Adrenal gland (tissue), 12 donors: ENCODE results near the gene PGAP2. TPM values are rescaled to one million over a fixed set of nuclear protein-coding genes. Genes with fewer than 3 reads are reported as not detected.

ENCODE experiments used
- DNase-seq, 7 donors: peaks; one replicate each; pipeline ENCODE4 v3.0.0-alpha.2; 2019 to 2020
- H3K27ac ChIP-seq, 5 donors: fragments of 200-600 bp; sonication (generic) in 4 of 5; 1 replicate in 3 of 5; 2 replicates in 2 of 5; pipeline versions ENCODE4 v1.5.1 to v1.8.0; 2016 to 2020; ENCODE audit warnings: mild to moderate bottlenecking in 1 of 5
- H3K27me3 ChIP-seq: fragments of 200-600 bp; 2 replicates; pipeline ENCODE4 v1.8.0; 2021
- H3K36me3 ChIP-seq, 2 donors: fragments of 200-600 bp; replicated peaks in 1 of 2; 1 replicate in 1 of 2; 2 replicates in 1 of 2; pipeline versions ENCODE4 v1.5.1 to v1.8.0; 2018 to 2022
- H3K4me1 ChIP-seq, 2 donors: fragments of 200-600 bp; replicated peaks in 1 of 2; 1 replicate in 1 of 2; 2 replicates in 1 of 2; pipeline versions ENCODE4 v1.5.1 to v1.8.0; 2018 to 2021
- H3K4me3 ChIP-seq, 4 donors: fragments of 200-600 bp; sonication (generic) in 3 of 4; one replicate each; pipeline ENCODE4 v1.5.1; 2016 to 2018
- H3K9me3 ChIP-seq, 3 donors: fragments of 200-600 bp; sonication (generic) in 1 of 3; replicated peaks in 1 of 3; 1 replicate in 2 of 3; 2 replicates in 1 of 3; pipeline versions ENCODE4 v1.5.1 to v1.8.0; 2016 to 2021
- POLR2A ChIP-seq, 2 donors: fragments of 450-650 bp; IDR thresholded peaks; one replicate each; pipeline ENCODE4 v1.6.1; 2017; ENCODE audit warnings: antibody characterized with exemption in 2 of 2, mild to moderate bottlenecking in 2 of 2, moderate library complexity in 1 of 2
- WGBS, 4 donors: extraction: QIAGEN DNeasy Blood & Tissue Kit in 2 of 4; methylation state at CpG; one replicate each; pipeline versions ENCODE4 v1.1.5 to v1.1.7; 2013 to 2017; 5-methylcytosine and 5-hydroxymethylcytosine counted together
- intact Hi-C, 2 donors: fragments of 100-400 bp; cut with DNase I; formaldehyde crosslinking; loops; one replicate each; pipeline versions ENCODE4 v1.14.1 to v1.15.0; 2022 to 2023
- polyA plus RNA-seq, 3 donors: library from polyadenylated mRNA; stranded (reverse); fragments of 200-250 nt in 2 of 3; fragments of 350-450 nt in 1 of 3; fragmentation: Illumina TruSeq in 1 of 3; extraction: RNeasy Lipid Tissue Mini Kit (QIAGEN cat#74804) in 1 of 3; gene quantifications; one replicate each; pipeline ENCODE4 v1.2.3, GENCODE V29; 2013 to 2014
- total RNA-seq, 9 donors: library from RNA; depleted of rRNA in 4 of 9; stranded (reverse); fragments of >200 nt in 4 of 9; fragments of 120-200 nt in 1 of 9; fragmentation: NEBNext Ultra II Directional in 1 of 9; extraction: Animal tissue kit (Norgen Biotek cat#: 25700) in 1 of 9; gene quantifications; one replicate each; pipeline versions ENCODE4 v1.1.0 to v1.2.4, GENCODE V29; 2013 to 2023
- TF ChIP-seq, protein P1 (sequence below), 6 experiments: fragments of 450-650 bp in 4 of 6; fragments of 200-600 bp in 2 of 6; sonication (generic) in 1 of 6; IDR thresholded peaks; 1 replicate in 5 of 6; 2 replicates in 1 of 6; pipeline versions ENCODE4 v1.5.1 to v1.8.0; 2016 to 2021; ENCODE audit warnings: antibody characterized with exemption in 6 of 6, mild to moderate bottlenecking in 2 of 6, moderate library complexity in 1 of 6
- donor health status: healthy with polysubstance abuse.
- donor health status: Bipolar disorder and iron deficiency.
- donor health status: DM: yes; HTN: yes; CAD: no.
- donor health status: DM: no; HTN: no; CAD: no.
- donor health status: DM: no; HTN: no; CAD: no.
- donor health status: DM: yes; HTN: yes; CAD: no.

Gene PGAP2
- total and polyA plus RNA-seq, 12 donors = 4.6 to 44.0 (median 19.9) TPM

DNA sequence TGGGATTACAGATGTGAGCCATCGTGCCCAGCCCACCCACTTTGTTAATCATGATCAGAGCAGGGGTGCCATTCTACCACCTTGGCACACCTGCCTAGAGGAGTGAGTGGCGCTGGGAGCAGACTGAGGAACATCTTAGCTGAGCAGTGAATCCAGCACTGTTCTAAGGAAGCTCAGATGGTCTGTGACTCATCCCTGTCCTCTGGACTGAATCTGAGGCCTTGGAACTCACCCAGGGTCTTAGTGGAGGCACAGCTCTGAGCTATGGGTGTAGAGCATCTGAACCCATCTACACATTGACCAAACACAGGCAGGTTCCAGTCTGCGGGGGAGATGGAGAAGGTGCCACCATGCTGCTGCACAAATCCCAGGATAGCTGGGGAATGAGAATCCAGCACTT lies 14.9 kb downstream of the PGAP2 start:
- intact Hi-C loops = no loop called here
- peak; percentile 41 to 67 (median 57) for DNase-seq
- H3K4me1 ChIP-seq = no peaks in the 10 kb centered on the region
- WGBS, 4 donors = 76 to 88% (median 81%) methylated on average over 2 to 3 of the region's 3 CpGs
- H3K36me3 ChIP-seq = peaks cover 0 to 19% of the 10 kb centered on the region in 2 donors
- H3K9me3 ChIP-seq = no peaks in the 10 kb centered on the region
- no peaks in the 10 kb centered on the region for H3K27me3 ChIP-seq
- no peak for TF ChIP-seq POLR2A (IDR thresholded peaks at IDR 0.05)
- TF ChIP-seq, protein P1, sequence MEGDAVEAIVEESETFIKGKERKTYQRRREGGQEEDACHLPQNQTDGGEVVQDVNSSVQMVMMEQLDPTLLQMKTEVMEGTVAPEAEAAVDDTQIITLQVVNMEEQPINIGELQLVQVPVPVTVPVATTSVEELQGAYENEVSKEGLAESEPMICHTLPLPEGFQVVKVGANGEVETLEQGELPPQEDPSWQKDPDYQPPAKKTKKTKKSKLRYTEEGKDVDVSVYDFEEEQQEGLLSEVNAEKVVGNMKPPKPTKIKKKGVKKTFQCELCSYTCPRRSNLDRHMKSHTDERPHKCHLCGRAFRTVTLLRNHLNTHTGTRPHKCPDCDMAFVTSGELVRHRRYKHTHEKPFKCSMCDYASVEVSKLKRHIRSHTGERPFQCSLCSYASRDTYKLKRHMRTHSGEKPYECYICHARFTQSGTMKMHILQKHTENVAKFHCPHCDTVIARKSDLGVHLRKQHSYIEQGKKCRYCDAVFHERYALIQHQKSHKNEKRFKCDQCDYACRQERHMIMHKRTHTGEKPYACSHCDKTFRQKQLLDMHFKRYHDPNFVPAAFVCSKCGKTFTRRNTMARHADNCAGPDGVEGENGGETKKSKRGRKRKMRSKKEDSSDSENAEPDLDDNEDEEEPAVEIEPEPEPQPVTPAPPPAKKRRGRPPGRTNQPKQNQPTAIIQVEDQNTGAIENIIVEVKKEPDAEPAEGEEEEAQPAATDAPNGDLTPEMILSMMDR (IDR thresholded peaks at IDR 0.05) = no peak
- H3K4me3 ChIP-seq = no peak overlapping the region
- no peak overlapping the region for H3K27ac ChIP-seq

DNA sequence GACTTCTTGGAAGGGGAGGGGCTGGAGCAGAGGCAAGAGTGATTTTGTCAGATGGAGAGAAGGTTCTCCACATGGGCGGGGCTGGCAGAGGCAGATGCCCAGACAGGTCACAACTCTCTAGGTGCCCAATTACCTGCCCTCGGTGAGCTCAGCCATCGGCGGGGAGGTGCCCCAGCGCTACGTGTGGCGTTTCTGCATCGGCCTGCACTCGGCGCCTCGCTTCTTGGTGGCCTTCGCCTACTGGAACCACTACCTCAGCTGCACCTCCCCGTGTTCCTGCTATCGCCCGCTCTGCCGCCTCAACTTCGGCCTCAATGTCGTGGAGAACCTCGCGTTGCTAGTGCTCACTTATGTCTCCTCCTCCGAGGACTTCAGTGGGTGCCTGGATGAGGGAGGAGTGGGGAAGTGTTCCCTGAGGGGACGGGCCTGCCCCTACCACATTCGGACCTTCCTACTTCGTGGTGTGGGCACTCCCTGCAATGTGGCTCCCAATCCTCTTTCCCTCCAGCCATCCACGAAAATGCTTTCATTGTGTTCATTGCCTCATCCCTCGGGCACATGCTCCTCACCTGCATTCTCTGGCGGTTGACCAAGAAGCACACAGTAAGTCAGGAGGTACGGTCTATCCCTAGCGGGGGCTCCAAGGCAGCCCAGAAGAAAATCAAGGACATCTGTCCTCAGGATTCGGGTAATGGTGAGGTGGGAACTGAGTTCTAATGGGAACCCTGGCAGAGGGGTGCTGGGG lies 15.6 kb downstream of the PGAP2 start:
- H3K9me3 ChIP-seq = no peaks in the 10 kb centered on the region
- H3K4me1 ChIP-seq = no peaks in the 10 kb centered on the region
- intact Hi-C loops = no loop called here
- TF ChIP-seq, protein P1 (IDR thresholded peaks at IDR 0.05) = no peak
- TF ChIP-seq POLR2A (IDR thresholded peaks at IDR 0.05) = no peak
- H3K36me3 ChIP-seq = peaks cover 0 to 19% of the 10 kb centered on the region in 2 donors
- H3K4me3 ChIP-seq = no peak overlapping the region
- no peak overlapping the region for H3K27ac ChIP-seq
- DNase-seq = no peak
- WGBS, 4 donors = 95 to 97% (median 96%) methylated on average over 27 to 30 of the region's 30 CpGs
- H3K27me3 ChIP-seq = no peaks in the 10 kb centered on the region

DNA sequence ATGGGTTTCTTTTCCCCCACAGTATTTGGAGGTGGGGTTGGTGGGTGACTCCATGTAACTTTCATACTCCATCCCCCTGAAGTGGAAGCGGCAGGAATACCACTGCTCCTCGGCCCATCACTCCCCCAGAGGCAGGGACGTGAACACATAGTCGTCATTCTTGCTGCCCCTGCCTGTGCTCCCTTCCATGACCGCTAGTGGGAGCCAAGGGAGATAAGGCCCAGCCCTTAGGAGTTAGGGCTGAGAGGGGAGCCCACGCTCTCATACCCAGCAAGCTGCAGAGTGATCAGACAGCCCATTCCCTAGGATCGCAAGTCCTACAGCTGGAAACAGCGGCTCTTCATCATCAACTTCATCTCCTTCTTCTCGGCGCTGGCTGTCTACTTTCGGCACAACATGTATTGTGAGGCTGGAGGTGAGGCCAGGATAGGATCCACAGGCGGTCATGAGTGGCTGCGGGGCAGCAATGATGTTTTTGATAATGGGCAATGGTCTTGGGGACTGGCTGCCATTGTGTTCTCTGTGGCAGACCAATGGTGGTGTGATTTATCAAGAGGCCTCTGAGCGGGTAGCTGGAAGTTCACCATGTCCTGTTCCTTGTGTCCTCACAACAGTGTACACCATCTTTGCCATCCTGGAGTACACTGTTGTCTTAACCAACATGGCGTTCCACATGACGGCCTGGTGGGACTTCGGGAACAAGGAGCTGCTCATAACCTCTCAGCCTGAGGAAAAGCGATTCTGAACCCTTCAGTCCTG lies 16.5 kb downstream of the PGAP2 start:
- DNase-seq = peak in 4 of 7 donors; percentile 54 to 78 (median 68)
- H3K36me3 ChIP-seq = peaks cover 0 to 19% of the 10 kb centered on the region in 2 donors

More for the DNA sequence above, 16.5 kb downstream of the PGAP2 start:
- H3K27me3 ChIP-seq = no peaks in the 10 kb centered on the region
- no peaks in the 10 kb centered on the region for H3K9me3 ChIP-seq
- H3K4me3 ChIP-seq = no peak overlapping the region
- TF ChIP-seq, protein P1 (IDR thresholded peaks at IDR 0.05) = peak; percentile 16 to 76 (median 54)
- no peak for TF ChIP-seq POLR2A (IDR thresholded peaks at IDR 0.05)
- WGBS, 4 donors = 78 to 92% (median 81%) methylated on average over 10 to 18 of the region's 18 CpGs
- no peak overlapping the region for H3K27ac ChIP-seq
- H3K4me1 ChIP-seq = no peaks in the 10 kb centered on the region
- intact Hi-C loops = no loop called here
